K562 (cell line): Measurements from ENCODE around the gene PHLDB1. TPM values are rescaled to one million over a fixed set of nuclear protein-coding genes. Genes with fewer than 3 reads are reported as not detected.

Experiments
- CLOCK ChIP-seq: fragments of 250-450 bp; sonication (Bioruptor Pico); IDR thresholded peaks from 2 replicates; pipeline ENCODE4 v1.4.0; 2020; ENCODE audit warnings: mild to moderate bottlenecking, moderate library complexity, borderline replicate concordance
- ELK3 ChIP-seq: fragments of 450-650 bp; formaldehyde crosslinking; IDR thresholded peaks from 2 replicates; pipeline ENCODE4 v1.4.0; 2020; ENCODE audit warnings: mild to moderate bottlenecking
- MGA ChIP-seq: fragments of 450-650 bp; IDR thresholded peaks from 2 replicates; pipeline ENCODE4 v1.6.1; 2016; ENCODE audit warnings: mild to moderate bottlenecking, moderate library complexity
- NONO ChIP-seq, 2 experiments: fragments of 200-400 bp in 1 of 2; fragments of 450-650 bp in 1 of 2; formaldehyde crosslinking in 1 of 2; IDR thresholded peaks; 2 replicates each; pipeline ENCODE4 v1.6.1; 2017; ENCODE audit warnings: low read depth in 2 of 2, mild to moderate bottlenecking in 2 of 2, moderate library complexity in 2 of 2, low read length in 1 of 2
- POLR3G ChIP-seq: IDR thresholded peaks from 2 replicates; pipeline ENCODE4 v1.6.1; 2011; ENCODE audit not compliant: insufficient read length, insufficient replicate concordance; ENCODE audit errors: extremely low read depth
- SMARCA5 ChIP-seq: fragments of 450-650 bp; IDR thresholded peaks from 2 replicates; pipeline ENCODE4 v1.6.1; 2016
- STAT5B ChIP-seq: fragments of 250-450 bp; sonication (Bioruptor Pico); IDR thresholded peaks from 2 replicates; pipeline ENCODE4 v1.8.0; 2021; ENCODE audit warnings: mild to moderate bottlenecking, inconsistent platforms
- ZFPM2 ChIP-seq: fragments of 250-450 bp; sonication (Bioruptor Pico); IDR thresholded peaks from 2 replicates; pipeline ENCODE4 v1.5.1; 2022; ENCODE audit warnings: mild to moderate bottlenecking
- ZNF217 ChIP-seq: sonication (generic); formaldehyde crosslinking; IDR thresholded peaks from 2 replicates; pipeline ENCODE4 v1.8.0; 2022; ENCODE audit warnings: mild to moderate bottlenecking, missing genetic modification reagents
- ZNF449 ChIP-seq: fragments of 250-450 bp; sonication (Bioruptor Pico); IDR thresholded peaks from 2 replicates; pipeline ENCODE4 v1.8.0; 2022; ENCODE audit warnings: moderate library complexity, mild to moderate bottlenecking, inconsistent platforms
- polyA plus RNA-seq, 8 experiments: library from polyadenylated mRNA; depleted of rRNA in 4 of 8; stranded (reverse) in 5 of 8; unstranded in 3 of 8; fragments of >200 nt; fragmentation: Nextera tagmentation in 2 of 8; fragmentation: Illumina TruSeq in 1 of 8; extraction: Ambion mirVana in 2 of 8; extraction: Trizol in 1 of 8; gene quantifications; 2 replicates each; pipeline versions ENCODE4 v1.2.1 to v1.2.3, GENCODE V29; 2011 to 2014; ENCODE audit warnings: inconsistent platforms in 1 of 8, missing spikeins in 1 of 8
- total RNA-seq, 7 experiments: library from RNA; depleted of rRNA in 6 of 7; stranded (reverse); fragments of >200 nt in 6 of 7; fragmentation: Illumina TruSeq in 2 of 7; extraction: Trizol in 2 of 7; gene quantifications; 2 replicates each; pipeline versions ENCODE4 v1.2.1 to v1.2.3, GENCODE V29; 2011 to 2021; ENCODE audit warnings: low replicate concordance in 1 of 7

The PHLDB1 gene
- total and polyA plus RNA-seq, 9 of the 15 experiments (the other 6 are each of a cell fraction or from before 2014, with no cell fraction given), result 2.0 to 28.7 (median 16.2) TPM

GRCh38 chr11:118634431-118635236 is 27.2 kb downstream of the PHLDB1 start (continued):
- TF ChIP-seq MGA (no peak), NONO (IDR thresholded peaks at IDR 0.05; ENCODE audit: low read depth in 2 of 2, low read length in 1 of 2) (no peak), ELK3 (CRISPR knock-in tag) (no peak), ZFPM2 (CRISPR knock-in tag) (no peak), POLR3G (no peak), CLOCK (CRISPR knock-in tag) (no peak), ZNF449 (CRISPR knock-in tag) (no peak), STAT5B (CRISPR knock-in tag) (no peak), SMARCA5 (no peak), ZNF217 (no peak)
